Measurements from ENCODE around the gene CTNNBL1. TPM values are rescaled to one million over a fixed set of nuclear protein-coding genes. Genes with fewer than 3 reads are reported as not detected.

The CTNNBL1 gene
- total RNA-seq, 2 donors from 2014 or later = 8.6 to 17.4 TPM

- intact Hi-C loops (cut with DNase I) = no loop called here
- Histone ChIP-seq H3K36me3 (replicated peaks in 1 of 2; ENCODE audit: insufficient read depth in 1 of 2, low read depth in 2 of 2) (peaks cover 0 to 3% of the 10 kb centered on the region in 2 donors), H3K4me1 (no peaks in the 10 kb centered on the region), H3K27ac (no peak overlapping the region), H3K27me3 (no peaks in the 10 kb centered on the region), H3K4me3 (no peak overlapping the region), H3K9me3 (no peaks in the 10 kb centered on the region)
- TF ChIP-seq POLR2A (IDR thresholded peaks at IDR 0.05) = no peak
- TF ChIP-seq CTCF (IDR thresholded peaks at IDR 0.05) = no peak
- ATAC-seq (no peak), DNase-seq (no peak)
- WGBS, 2 donors = 79 to 85% methylated on average over 8 of the region's 8 CpGs
These were observed 83.5 kb downstream of the CTNNBL1 start for GRCh38 chr20:37777012-37777950.

DNA sequence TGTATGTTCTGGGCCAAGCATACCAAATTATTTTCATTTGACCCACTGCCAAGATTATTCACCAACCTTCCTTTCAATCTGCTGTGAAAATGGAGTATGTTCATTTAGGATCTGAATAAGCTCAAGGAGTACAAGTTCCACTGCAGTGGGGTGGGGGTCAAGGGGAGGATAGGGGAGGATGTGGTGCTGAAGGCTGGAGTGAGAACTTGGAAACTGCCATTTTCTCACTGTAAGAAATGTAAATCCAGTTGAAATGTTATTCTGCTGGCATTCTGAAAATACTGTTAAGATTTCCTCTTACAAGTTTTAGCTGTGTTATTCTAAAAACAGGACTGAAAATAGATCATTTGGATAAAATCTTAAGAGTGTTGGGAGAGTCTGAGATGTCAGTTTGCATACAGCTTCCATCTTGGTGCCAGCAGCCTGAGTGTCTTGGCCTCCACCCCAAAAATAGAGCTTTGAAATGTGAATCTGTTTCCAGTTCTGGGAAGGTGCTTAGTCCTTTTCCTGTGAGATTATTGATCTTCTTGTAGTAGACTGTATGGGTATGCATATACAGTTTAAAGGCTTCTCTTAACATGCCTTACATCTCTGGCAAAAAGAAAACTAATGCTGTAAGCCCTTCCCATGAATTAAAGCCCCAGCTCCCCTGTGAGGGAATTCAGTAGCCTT, 84.3 kb downstream of the CTNNBL1 start:
- Histone ChIP-seq H3K27me3 (no peaks in the 10 kb centered on the region), H3K4me1 (no peaks in the 10 kb centered on the region)

DNA sequence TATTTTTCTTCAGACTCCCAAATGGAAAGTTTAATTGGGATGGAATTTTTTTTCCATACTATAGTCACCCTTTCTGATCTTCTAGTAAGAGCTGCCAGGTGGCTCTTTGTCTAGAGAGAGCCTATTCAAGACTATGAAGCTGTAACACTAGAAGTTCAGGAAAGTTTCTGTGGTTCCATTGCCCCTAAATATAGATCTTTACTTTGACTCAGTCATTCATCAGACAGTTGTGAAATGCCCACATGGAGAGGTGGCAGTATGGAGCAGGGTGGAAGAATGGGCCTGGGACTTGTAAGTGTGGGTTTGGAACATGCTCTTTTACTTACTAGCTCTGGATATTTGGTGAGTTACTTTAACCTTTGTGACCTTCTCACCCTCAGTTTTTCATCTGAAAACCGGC, 87.8 kb downstream of the CTNNBL1 start:
- Histone ChIP-seq H3K27ac (no peak overlapping the region), H3K27me3 (no peaks in the 10 kb centered on the region), H3K9me3 (no peaks in the 10 kb centered on the region), H3K4me1 (no peaks in the 10 kb centered on the region), H3K4me3 (no peak overlapping the region), H3K36me3 (replicated peaks in 1 of 2; ENCODE audit: insufficient read depth in 1 of 2, low read depth in 2 of 2) (peaks cover 0 to 3% of the 10 kb centered on the region in 2 donors)
- intact Hi-C loops (cut with DNase I) = no loop called here
- WGBS, 2 donors = 74 to 96% methylated on average over 1 of the region's 1 CpG
- ATAC-seq (no peak), DNase-seq (no peak)
- no peak for TF ChIP-seq POLR2A (IDR thresholded peaks at IDR 0.05)
- TF ChIP-seq CTCF (IDR thresholded peaks at IDR 0.05) = no peak

More for the DNA sequence above, 84.3 kb downstream of the CTNNBL1 start:
- intact Hi-C loops (cut with DNase I) = no loop called here
- H3K4me3 ChIP-seq = no peak overlapping the region
- ATAC-seq (no peak), DNase-seq (no peak)
- H3K9me3 ChIP-seq = no peaks in the 10 kb centered on the region
- H3K27ac ChIP-seq = no peak overlapping the region
- peaks cover 0 to 3% of the 10 kb centered on the region in 2 donors for H3K36me3 ChIP-seq (replicated peaks in 1 of 2; ENCODE audit: insufficient read depth in 1 of 2, low read depth in 2 of 2)
- TF ChIP-seq CTCF (IDR thresholded peaks at IDR 0.05) (no peak), POLR2A (IDR thresholded peaks at IDR 0.05) (no peak)

GRCh38 chr20:37786043-37786442, 92.2 kb downstream of the CTNNBL1 start:
- Histone ChIP-seq H3K36me3 (replicated peaks in 1 of 2; ENCODE audit: insufficient read depth in 1 of 2, low read depth in 2 of 2) (peaks cover 0 to 4% of the 10 kb centered on the region in 2 donors), H3K4me1 (no peaks in the 10 kb centered on the region), H3K4me3 (no peak overlapping the region), H3K9me3 (no peaks in the 10 kb centered on the region), H3K27ac (no peak overlapping the region), H3K27me3 (no peaks in the 10 kb centered on the region)
- 50 to 100% methylated on average over 1 of the region's 1 CpG for WGBS, 2 donors
- ATAC-seq = no peak
- intact Hi-C loops (cut with DNase I) = no loop called here
- DNase-seq = no peak
- no peak for TF ChIP-seq CTCF (IDR thresholded peaks at IDR 0.05)
- TF ChIP-seq POLR2A (IDR thresholded peaks at IDR 0.05) = no peak
